ENCODE data around the gene VPS35.

Gene VPS35

GRCh38 chr16:46614006-46614405, 75.0 kb downstream of the VPS35 start:
- no peak for DNase-seq

- DNase-seq, result no peak
Measured at GRCh38 chr16:46613352-46613751, 75.6 kb downstream of the VPS35 start.

GRCh38 chr16:46612121-46612520, 76.9 kb downstream of the VPS35 start:
- DNase-seq, result no peak

GRCh38 chr16:46607529-46607928, 81.4 kb downstream of the VPS35 start:
- DNase-seq, result peak in 1 of 56 donors; percentile 12

GRCh38 chr16:46606231-46606630, 82.7 kb downstream of the VPS35 start:
- DNase-seq, result no peak
